Smooth muscle cell (in vitro differentiated cells): ENCODE data around the gene TMIGD3. TPM values are rescaled to one million over a fixed set of nuclear protein-coding genes. Genes with fewer than 3 reads are reported as not detected.

Experiments used
- DNase-seq: peaks from one replicate; lab custom pipeline; 2025; ENCODE audit not compliant: unreplicated experiment; lab: John Stamatoyannopoulos, UW
- H2AFZ ChIP-seq: fragments of 200-600 bp; sonication (generic); 2 replicates; pipeline ENCODE4 v1.6.0; 2016; ENCODE audit warnings: antibody characterized with exemption, low read depth, mild to moderate bottlenecking
- H3F3A ChIP-seq: fragments of 200-600 bp; sonication (generic); 2 replicates; pipeline ENCODE4 v1.6.0; 2017; ENCODE audit warnings: antibody characterized with exemption, low read depth
- H3K27ac ChIP-seq: fragments of 200-600 bp; sonication (generic); 2 replicates; pipeline ENCODE4 v1.5.1; 2016; ENCODE audit warnings: low read depth, mild to moderate bottlenecking
- H3K27me3 ChIP-seq: fragments of 200-600 bp; sonication (generic); 2 replicates; pipeline ENCODE4 v1.6.1; 2016; ENCODE audit warnings: low read depth, mild to moderate bottlenecking
- H3K36me3 ChIP-seq: fragments of 200-600 bp; sonication (generic); 2 replicates; pipeline ENCODE4 v1.5.1; 2016; ENCODE audit warnings: low read depth
- H3K4me1 ChIP-seq: fragments of 200-600 bp; sonication (generic); 2 replicates; pipeline ENCODE4 v1.5.1; 2016; ENCODE audit warnings: low read depth
- H3K4me2 ChIP-seq: fragments of 200-600 bp; sonication (generic); 2 replicates; pipeline ENCODE4 v1.6.0; 2016; ENCODE audit warnings: mild to moderate bottlenecking
- H3K4me3 ChIP-seq: fragments of 200-600 bp; sonication (generic); 2 replicates; pipeline ENCODE4 v1.5.1; 2016; ENCODE audit warnings: mild to moderate bottlenecking
- H3K79me2 ChIP-seq: fragments of 200-600 bp; sonication (generic); 2 replicates; pipeline ENCODE4 v1.6.0; 2016; ENCODE audit warnings: low read depth, mild to moderate bottlenecking
- H3K9ac ChIP-seq: fragments of 200-600 bp; sonication (generic); 2 replicates; pipeline ENCODE4 v1.6.0; 2016; ENCODE audit warnings: low read depth
- H3K9me3 ChIP-seq: fragments of 200-600 bp; sonication (generic); replicated peaks from 2 replicates; pipeline ENCODE4 v1.5.1; 2016; ENCODE audit warnings: low read depth
- H4K20me1 ChIP-seq: fragments of 200-600 bp; sonication (generic); 2 replicates; pipeline ENCODE4 v1.6.0; 2016; ENCODE audit warnings: low read depth
- WGBS: methylation state at CpG from one replicate; pipeline ENCODE4 v1.1.7; 2016; ENCODE audit warnings: low lambda C conversion rate; 5-methylcytosine and 5-hydroxymethylcytosine counted together
- polyA plus RNA-seq: library from polyadenylated mRNA; unstranded; fragments of >200 nt; fragmentation: Nextera tagmentation; extraction: Ambion mirVana; gene quantifications from 2 replicates; pipeline ENCODE4 v1.2.1, GENCODE V29; 2016
- total RNA-seq: library from RNA; depleted of rRNA; stranded (reverse); fragments of >200 nt; gene quantifications from 2 replicates; pipeline ENCODE4 v1.2.3, GENCODE V29; 2014
- TF ChIP-seq, protein P1 (sequence below): fragments of 200-600 bp; sonication (generic); IDR thresholded peaks from 2 replicates; pipeline ENCODE4 v1.5.1; 2017; ENCODE audit warnings: borderline replicate concordance, mild to moderate bottlenecking, antibody characterized with exemption; ENCODE audit not compliant: insufficient read depth, poor library complexity, severe bottlenecking

The TMIGD3 gene
- total and polyA plus RNA-seq, 2 experiments from 2014 or later = not detected

DNA sequence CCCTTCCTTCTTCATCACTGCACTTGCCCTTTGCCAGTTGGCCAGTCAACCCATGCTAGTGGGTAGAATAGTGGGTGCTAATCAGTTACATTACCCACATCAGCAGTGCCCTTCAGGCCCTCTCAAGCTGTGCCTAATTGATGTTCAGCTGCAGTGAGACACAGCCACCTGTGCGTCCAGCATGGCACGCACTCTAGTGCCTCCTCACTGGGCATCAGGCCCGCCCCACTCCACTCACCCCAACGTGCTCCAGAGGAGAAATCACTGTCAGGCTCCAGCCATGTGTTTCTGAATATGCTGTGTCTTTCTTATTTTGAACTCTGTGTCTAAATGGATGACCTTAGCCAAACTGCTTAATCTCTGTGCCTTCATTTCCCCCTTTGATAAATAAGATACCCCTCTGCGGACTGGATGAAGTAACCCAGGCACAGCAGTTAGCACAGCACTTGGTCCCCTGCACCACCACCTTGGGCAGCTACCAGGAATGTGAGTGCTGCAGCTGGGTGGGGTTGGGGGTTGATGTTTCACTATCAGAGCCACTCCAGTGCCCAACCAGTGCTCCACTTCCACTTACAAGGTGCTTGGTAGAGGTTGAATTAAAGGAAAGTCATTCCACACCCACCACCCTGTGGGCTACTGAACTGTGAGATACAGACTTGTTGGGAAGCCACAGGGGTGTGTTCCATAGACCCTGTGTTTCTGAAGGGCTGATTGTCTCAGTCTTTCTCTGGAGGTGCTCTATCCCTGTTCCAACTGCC, 8.9 kb upstream of the TMIGD3 start:
- no peaks in the 10 kb centered on the region for H4K20me1 ChIP-seq
- H3K9ac ChIP-seq = no peak overlapping the region
- H3K4me3 ChIP-seq = no peak overlapping the region
- TF ChIP-seq, protein P1, sequence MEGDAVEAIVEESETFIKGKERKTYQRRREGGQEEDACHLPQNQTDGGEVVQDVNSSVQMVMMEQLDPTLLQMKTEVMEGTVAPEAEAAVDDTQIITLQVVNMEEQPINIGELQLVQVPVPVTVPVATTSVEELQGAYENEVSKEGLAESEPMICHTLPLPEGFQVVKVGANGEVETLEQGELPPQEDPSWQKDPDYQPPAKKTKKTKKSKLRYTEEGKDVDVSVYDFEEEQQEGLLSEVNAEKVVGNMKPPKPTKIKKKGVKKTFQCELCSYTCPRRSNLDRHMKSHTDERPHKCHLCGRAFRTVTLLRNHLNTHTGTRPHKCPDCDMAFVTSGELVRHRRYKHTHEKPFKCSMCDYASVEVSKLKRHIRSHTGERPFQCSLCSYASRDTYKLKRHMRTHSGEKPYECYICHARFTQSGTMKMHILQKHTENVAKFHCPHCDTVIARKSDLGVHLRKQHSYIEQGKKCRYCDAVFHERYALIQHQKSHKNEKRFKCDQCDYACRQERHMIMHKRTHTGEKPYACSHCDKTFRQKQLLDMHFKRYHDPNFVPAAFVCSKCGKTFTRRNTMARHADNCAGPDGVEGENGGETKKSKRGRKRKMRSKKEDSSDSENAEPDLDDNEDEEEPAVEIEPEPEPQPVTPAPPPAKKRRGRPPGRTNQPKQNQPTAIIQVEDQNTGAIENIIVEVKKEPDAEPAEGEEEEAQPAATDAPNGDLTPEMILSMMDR = no peak
- peaks cover 3% of the 10 kb centered on the region for H3K4me1 ChIP-seq
- H3F3A ChIP-seq = peaks cover 2% of the 10 kb centered on the region
- H3K36me3 ChIP-seq = no peaks in the 10 kb centered on the region
- no peak overlapping the region for H3K4me2 ChIP-seq
- WGBS = 92% methylated on average over 5 of the region's 5 CpGs
- H2AFZ ChIP-seq = no peak overlapping the region
- H3K27ac ChIP-seq = no peak overlapping the region
- no peaks in the 10 kb centered on the region for H3K79me2 ChIP-seq
- no peaks in the 10 kb centered on the region for H3K27me3 ChIP-seq
- no peak for DNase-seq
- H3K9me3 ChIP-seq = no peaks in the 10 kb centered on the region

DNA sequence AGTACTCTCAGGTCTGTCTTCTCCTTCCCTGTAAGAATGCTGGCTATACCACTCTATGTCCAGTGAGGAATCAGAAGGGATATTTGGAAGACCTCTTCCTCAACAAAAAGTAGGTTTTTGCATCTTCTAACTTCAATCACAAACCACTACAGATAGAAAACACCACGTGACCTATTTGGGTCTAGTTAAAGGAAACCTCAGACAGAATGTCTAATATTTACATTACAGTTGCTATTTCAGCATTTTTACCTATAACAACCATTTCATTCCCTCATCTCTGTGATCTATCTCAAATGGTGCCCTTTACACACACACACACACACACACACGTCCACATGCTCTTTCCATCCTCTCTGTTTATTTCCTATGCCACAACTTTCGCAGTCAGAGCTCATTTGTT, 7.9 kb upstream of the TMIGD3 start:
- Histone ChIP-seq H3K27me3 (no peaks in the 10 kb centered on the region), H3K9ac (no peak overlapping the region), H3K4me3 (no peak overlapping the region), H3K4me2 (no peak overlapping the region), H4K20me1 (no peaks in the 10 kb centered on the region), H3K9me3 (no peaks in the 10 kb centered on the region), H3K79me2 (no peaks in the 10 kb centered on the region), H3K4me1 (peaks cover 6% of the 10 kb centered on the region), H3K36me3 (no peaks in the 10 kb centered on the region), H3F3A (peaks cover 6% of the 10 kb centered on the region), H3K27ac (no peak overlapping the region), H2AFZ (no peak overlapping the region)
- WGBS = 89% methylated on average over 3 of the region's 3 CpGs
- no peak for DNase-seq
- TF ChIP-seq, protein P1 = no peak

DNA sequence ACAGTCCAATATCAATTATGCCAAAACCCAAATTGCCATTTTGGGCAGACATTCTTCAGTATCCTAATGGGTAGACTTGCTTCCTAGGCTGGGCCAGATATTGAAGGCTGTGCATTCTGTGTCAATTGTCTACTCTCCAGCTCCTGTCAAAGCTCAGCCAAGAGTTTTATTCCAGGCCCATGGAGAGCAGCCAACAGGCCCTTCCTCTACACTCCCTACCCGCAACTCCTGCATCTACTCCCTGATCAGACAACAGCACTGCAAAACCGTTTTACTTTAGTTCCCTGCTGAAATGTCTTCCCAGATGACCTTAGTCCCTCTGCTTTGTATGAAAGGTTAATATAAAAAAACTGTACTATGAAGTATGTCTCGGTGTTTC, 6.6 kb upstream of the TMIGD3 start:
- TF ChIP-seq, protein P1 = no peak
- Histone ChIP-seq H3K4me1 (peaks cover 6% of the 10 kb centered on the region), H3K27me3 (no peaks in the 10 kb centered on the region), H3K4me3 (no peak overlapping the region), H3K36me3 (no peaks in the 10 kb centered on the region), H3K9me3 (no peaks in the 10 kb centered on the region), H3K27ac (no peak overlapping the region), H3K4me2 (no peak overlapping the region), H4K20me1 (no peaks in the 10 kb centered on the region), H3K9ac (no peak overlapping the region), H3F3A (peaks cover 6% of the 10 kb centered on the region), H2AFZ (no peak overlapping the region), H3K79me2 (no peaks in the 10 kb centered on the region)
- no peak for DNase-seq
- WGBS = 93% methylated on average over 3 of the region's 3 CpGs
